A549 (cell line): ENCODE results near the gene ZNF438.

ENCODE experiments used
- CHD2 ChIP-seq: fragments of 150-350 bp; IDR thresholded peaks from 2 replicates; pipeline ENCODE4 v1.6.1; 2014; ENCODE audit warnings: low read length; ENCODE audit not compliant: partially characterized antibody
- CHD4 ChIP-seq: fragments of 200-600 bp; sonication (generic); IDR thresholded peaks from 2 replicates; pipeline ENCODE4 v1.6.1; 2016; ENCODE audit warnings: antibody characterized with exemption, mild to moderate bottlenecking, borderline replicate concordance
- EHMT2 ChIP-seq: fragments of 200-600 bp; sonication (generic); IDR thresholded peaks from 2 replicates; pipeline ENCODE4 v1.6.1; 2016; ENCODE audit warnings: antibody characterized with exemption, low read depth, mild to moderate bottlenecking, moderate library complexity
- JUN ChIP-seq, 2 experiments: fragments of >200 bp; sonication (Bioruptor Twin); formaldehyde crosslinking; IDR thresholded peaks; 2 replicates in 1 of 2; 3 replicates in 1 of 2; pipeline ENCODE4 v1.6.1; 2016 to 2017
- KDM1A ChIP-seq: fragments of 200-600 bp; sonication (generic); IDR thresholded peaks from 2 replicates; pipeline ENCODE4 v1.6.1; 2016; ENCODE audit warnings: low read depth, mild to moderate bottlenecking
- MAFK ChIP-seq: fragments of 450-650 bp; IDR thresholded peaks from 2 replicates; pipeline ENCODE4 v1.6.1; 2014; ENCODE audit not compliant: partially characterized antibody
- POLR2A ChIP-seq: IDR thresholded peaks from 2 replicates; pipeline ENCODE4 v1.6.1; 2012; ENCODE audit warnings: mild to moderate bottlenecking, low read length
- TF ChIP-seq, protein P1 (sequence below): fragments of 450-650 bp; IDR thresholded peaks from 2 replicates; pipeline ENCODE4 v1.6.1; 2014; ENCODE audit warnings: antibody characterized with exemption
- TF ChIP-seq, protein P2 (sequence below): fragments of >200 bp; sonication (Bioruptor Twin); formaldehyde crosslinking; IDR thresholded peaks from 3 replicates; pipeline ENCODE4 v1.5.1; 2016
- TF ChIP-seq, protein P3 (sequence below): fragments of >200 bp; sonication (Bioruptor Twin); formaldehyde crosslinking; IDR thresholded peaks from 2 replicates; pipeline ENCODE4 v1.6.1; 2016

DNA sequence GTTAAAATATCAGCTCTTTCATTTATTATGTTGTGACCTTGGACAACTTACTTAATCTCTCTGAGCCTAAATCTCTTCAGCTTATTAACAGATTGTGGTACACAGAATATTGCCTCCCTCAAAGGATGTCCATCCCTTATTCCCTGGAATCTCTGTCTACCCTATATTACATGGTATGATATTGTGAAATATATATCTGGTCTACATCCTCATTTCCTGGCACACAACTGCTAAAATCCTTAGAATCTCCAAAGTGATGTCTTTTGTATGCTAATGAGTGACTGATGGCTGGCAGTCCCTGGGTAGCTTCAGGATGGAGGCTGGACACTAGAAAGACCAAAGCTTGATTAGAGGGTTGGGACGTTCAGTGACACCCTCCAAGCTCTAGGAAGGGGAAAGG is 25.8 kb downstream of the ZNF438 start:
- TF ChIP-seq, protein P1, sequence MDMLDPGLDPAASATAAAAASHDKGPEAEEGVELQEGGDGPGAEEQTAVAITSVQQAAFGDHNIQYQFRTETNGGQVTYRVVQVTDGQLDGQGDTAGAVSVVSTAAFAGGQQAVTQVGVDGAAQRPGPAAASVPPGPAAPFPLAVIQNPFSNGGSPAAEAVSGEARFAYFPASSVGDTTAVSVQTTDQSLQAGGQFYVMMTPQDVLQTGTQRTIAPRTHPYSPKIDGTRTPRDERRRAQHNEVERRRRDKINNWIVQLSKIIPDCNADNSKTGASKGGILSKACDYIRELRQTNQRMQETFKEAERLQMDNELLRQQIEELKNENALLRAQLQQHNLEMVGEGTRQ, result no peak
- no peak for TF ChIP-seq JUN (IDR thresholded peaks at IDR 0.05)
- TF ChIP-seq, protein P2, sequence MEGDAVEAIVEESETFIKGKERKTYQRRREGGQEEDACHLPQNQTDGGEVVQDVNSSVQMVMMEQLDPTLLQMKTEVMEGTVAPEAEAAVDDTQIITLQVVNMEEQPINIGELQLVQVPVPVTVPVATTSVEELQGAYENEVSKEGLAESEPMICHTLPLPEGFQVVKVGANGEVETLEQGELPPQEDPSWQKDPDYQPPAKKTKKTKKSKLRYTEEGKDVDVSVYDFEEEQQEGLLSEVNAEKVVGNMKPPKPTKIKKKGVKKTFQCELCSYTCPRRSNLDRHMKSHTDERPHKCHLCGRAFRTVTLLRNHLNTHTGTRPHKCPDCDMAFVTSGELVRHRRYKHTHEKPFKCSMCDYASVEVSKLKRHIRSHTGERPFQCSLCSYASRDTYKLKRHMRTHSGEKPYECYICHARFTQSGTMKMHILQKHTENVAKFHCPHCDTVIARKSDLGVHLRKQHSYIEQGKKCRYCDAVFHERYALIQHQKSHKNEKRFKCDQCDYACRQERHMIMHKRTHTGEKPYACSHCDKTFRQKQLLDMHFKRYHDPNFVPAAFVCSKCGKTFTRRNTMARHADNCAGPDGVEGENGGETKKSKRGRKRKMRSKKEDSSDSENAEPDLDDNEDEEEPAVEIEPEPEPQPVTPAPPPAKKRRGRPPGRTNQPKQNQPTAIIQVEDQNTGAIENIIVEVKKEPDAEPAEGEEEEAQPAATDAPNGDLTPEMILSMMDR, result no peak
- TF ChIP-seq CHD4, result no peak
- no peak for TF ChIP-seq POLR2A
- TF ChIP-seq, protein P3, sequence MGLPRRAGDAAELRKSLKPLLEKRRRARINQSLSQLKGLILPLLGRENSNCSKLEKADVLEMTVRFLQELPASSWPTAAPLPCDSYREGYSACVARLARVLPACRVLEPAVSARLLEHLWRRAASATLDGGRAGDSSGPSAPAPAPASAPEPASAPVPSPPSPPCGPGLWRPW, result no peak
- TF ChIP-seq KDM1A, result no peak
- TF ChIP-seq CHD2, result no peak
- no peak for TF ChIP-seq EHMT2
- TF ChIP-seq MAFK, result no peak
